Peyer's patch (tissue), 4 donors: Measurements from ENCODE around the gene KCNA1.

Experiments
- POLR2A ChIP-seq, 2 donors: fragments of 450-650 bp; IDR thresholded peaks; one replicate each; pipeline ENCODE4 v1.5.1; 2017; ENCODE audit warnings: antibody characterized with exemption in 2 of 2, mild to moderate bottlenecking in 2 of 2, moderate library complexity in 2 of 2
- TF ChIP-seq, protein P1 (sequence below), 6 experiments: fragments of 450-650 bp in 4 of 6; fragments of 200-600 bp in 2 of 6; sonication (generic) in 1 of 6; IDR thresholded peaks; one replicate each; pipeline ENCODE4 v1.5.1; 2017 to 2019; ENCODE audit warnings: antibody characterized with exemption in 6 of 6, mild to moderate bottlenecking in 3 of 6, moderate library complexity in 1 of 6

DNA sequence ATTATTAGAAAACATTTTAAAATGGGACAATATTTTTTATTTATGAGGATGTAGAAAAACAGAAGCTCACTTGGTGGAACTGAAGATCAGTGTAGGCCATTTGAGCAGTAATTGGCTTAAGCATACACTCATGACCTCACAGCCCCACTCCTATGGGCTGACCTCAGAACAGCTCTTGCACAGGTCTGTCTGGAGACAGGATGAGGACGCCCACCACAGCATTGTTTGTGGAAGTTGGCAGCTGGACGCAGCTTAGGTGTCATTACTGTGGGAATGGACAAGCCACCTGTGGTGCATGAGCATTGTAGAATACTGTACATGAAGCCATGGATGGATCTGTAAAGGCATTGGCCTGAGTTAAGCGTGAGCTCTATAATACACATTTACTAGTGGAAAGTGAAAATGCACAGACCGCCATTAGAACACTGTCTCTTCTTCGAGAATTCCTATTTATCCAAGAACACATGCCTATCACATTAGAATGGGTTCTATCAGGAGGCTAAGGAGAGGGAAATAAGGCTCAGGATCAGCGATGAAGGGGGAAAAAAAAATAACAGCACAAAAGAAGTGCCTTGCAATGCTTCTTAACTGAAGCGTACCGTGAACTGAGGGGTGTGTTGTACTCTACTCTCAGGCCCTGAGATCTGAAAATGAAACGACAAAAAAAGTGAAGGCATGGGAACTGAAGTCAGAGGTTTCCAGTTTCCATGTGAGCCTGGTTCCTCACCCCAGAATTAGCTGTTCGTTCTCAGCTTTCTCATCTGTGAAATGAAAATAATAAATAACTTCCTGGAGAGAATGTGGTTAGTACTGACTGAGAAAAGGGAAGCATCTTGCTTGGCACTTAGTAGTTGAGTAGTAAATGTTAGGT lies 33.6 kb downstream of the KCNA1 start:
- TF ChIP-seq, protein P1, sequence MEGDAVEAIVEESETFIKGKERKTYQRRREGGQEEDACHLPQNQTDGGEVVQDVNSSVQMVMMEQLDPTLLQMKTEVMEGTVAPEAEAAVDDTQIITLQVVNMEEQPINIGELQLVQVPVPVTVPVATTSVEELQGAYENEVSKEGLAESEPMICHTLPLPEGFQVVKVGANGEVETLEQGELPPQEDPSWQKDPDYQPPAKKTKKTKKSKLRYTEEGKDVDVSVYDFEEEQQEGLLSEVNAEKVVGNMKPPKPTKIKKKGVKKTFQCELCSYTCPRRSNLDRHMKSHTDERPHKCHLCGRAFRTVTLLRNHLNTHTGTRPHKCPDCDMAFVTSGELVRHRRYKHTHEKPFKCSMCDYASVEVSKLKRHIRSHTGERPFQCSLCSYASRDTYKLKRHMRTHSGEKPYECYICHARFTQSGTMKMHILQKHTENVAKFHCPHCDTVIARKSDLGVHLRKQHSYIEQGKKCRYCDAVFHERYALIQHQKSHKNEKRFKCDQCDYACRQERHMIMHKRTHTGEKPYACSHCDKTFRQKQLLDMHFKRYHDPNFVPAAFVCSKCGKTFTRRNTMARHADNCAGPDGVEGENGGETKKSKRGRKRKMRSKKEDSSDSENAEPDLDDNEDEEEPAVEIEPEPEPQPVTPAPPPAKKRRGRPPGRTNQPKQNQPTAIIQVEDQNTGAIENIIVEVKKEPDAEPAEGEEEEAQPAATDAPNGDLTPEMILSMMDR (IDR thresholded peaks at IDR 0.05), result no peak
- TF ChIP-seq POLR2A (IDR thresholded peaks at IDR 0.05), result no peak
